HCT116 (cell line): ENCODE measurements around the gene FTO. TPM values are rescaled to one million over a fixed set of nuclear protein-coding genes. Genes with fewer than 3 reads are reported as not detected.

ENCODE experiments used
- ATAC-seq: fragments of 200-7000 bp; cut with Tn5 transposase; 2 replicates; pipeline ENCODE4 v1.9.1; 2020; ENCODE audit warnings: mild to moderate bottlenecking, moderate library complexity
- BruUV-seq: library from RNA; stranded (reverse); fragments of 400-500 nt; replicated peaks from 2 replicates; lab custom pipeline; 2021; lab: Mats Ljungman, UMichigan
- CTCF ChIA-PET: fragments of 300-600 bp; sonication (Branson Sonifier 250); formaldehyde crosslinking; loops from one replicate; lab custom pipeline; 2021; ENCODE audit warnings: antibody characterized with exemption; lab: Charles Lee
- POLR2A ChIA-PET: fragments of 300-600, 350-600 bp; sonication (Branson Sonifier 250); formaldehyde crosslinking; loops from one replicate; lab custom pipeline; 2021; ENCODE audit warnings: antibody characterized with exemption; lab: Charles Lee
- RAD21 ChIA-PET, 2 experiments: fragments of 300-600 bp; sonication (Branson Sonifier 250); formaldehyde crosslinking; loops; one replicate each; lab custom pipeline; 2023; ENCODE audit warnings: low total read pairs in 2 of 2; ENCODE audit not compliant: uncharacterized antibody in 2 of 2, unreplicated experiment in 2 of 2, low non-redundant PET in 1 of 2; lab: Charles Lee
- DNase-seq: peaks from one replicate; pipeline ENCODE4 v3.0.0-alpha.2; 2010; ENCODE audit warnings: low read depth, low spot score
- H2AFZ ChIP-seq: fragments of 200-600 bp; shearing (Covaris generic), sonication (generic); 2 replicates; pipeline ENCODE4 v1.6.1; 2017; ENCODE audit warnings: low read depth, mixed run types, mixed read lengths, antibody characterized with exemption, low read length; ENCODE audit not compliant: poor library complexity, severe bottlenecking
- H3K27ac ChIP-seq: 2 replicates; pipeline ENCODE4 v1.5.1; 2012; ENCODE audit warnings: low read depth, low read length
- H3K27me3 ChIP-seq: fragments of 200-600 bp; sonication (generic); 2 replicates; pipeline ENCODE4 v1.6.1; 2016; ENCODE audit warnings: mixed run types, low read length, mixed read lengths; ENCODE audit not compliant: insufficient read depth
- H3K36me3 ChIP-seq, 2 experiments: fragments of 200-500 bp in 1 of 2; fragments of 200-600 bp in 1 of 2; sonication (Bioruptor generic) in 1 of 2; sonication (generic) in 1 of 2; 2 replicates each; pipeline versions ENCODE4 v1.5.1 to v1.6.1; 2014 to 2016; ENCODE audit warnings: low read length in 2 of 2, inconsistent platforms in 1 of 2, mixed read lengths in 1 of 2, mixed run types in 1 of 2; ENCODE audit not compliant: insufficient read depth in 2 of 2, control insufficient read depth in 1 of 2
- H3K4me1 ChIP-seq, 2 experiments: fragments of 200-600 bp in 1 of 2; sonication (generic) in 1 of 2; 2 replicates each; pipeline versions ENCODE4 v1.5.1 to v1.6.1; 2012 to 2017; ENCODE audit warnings: low read length in 2 of 2, inconsistent platforms in 1 of 2, mild to moderate bottlenecking in 1 of 2, mixed read lengths in 1 of 2, mixed run types in 1 of 2, moderate library complexity in 1 of 2; ENCODE audit not compliant: insufficient read depth in 2 of 2, control insufficient read depth in 1 of 2
- H3K4me2 ChIP-seq: fragments of 200-600 bp; sonication (generic); 2 replicates; pipeline ENCODE4 v1.6.1; 2017; ENCODE audit warnings: mixed run types, low read length, mixed read lengths
- H3K4me3 ChIP-seq, 2 experiments: fragments of 200-600 bp in 1 of 2; sonication (generic) in 1 of 2; replicated peaks in 1 of 2; 2 replicates each; pipeline ENCODE4 v1.5.1; 2011 to 2016; ENCODE audit warnings: low read length in 2 of 2, control low read depth in 1 of 2, low read depth in 1 of 2, mild to moderate bottlenecking in 1 of 2, mixed read lengths in 1 of 2, mixed run types in 1 of 2
- H3K79me2 ChIP-seq: fragments of 200-600 bp; sonication (generic); 2 replicates; pipeline ENCODE4 v1.6.1; 2017; ENCODE audit warnings: mild to moderate bottlenecking, mixed run types, low read length, moderate library complexity, mixed read lengths; ENCODE audit not compliant: insufficient read depth
- H3K9ac ChIP-seq: fragments of 200-600 bp; sonication (generic); 2 replicates; pipeline ENCODE4 v1.6.1; 2016; ENCODE audit warnings: low read length, mixed read lengths
- H3K9me2 ChIP-seq: fragments of 200-600 bp; sonication (generic), shearing (Covaris generic); 2 replicates; pipeline ENCODE4 v1.6.1; 2017; ENCODE audit warnings: mixed run types, mild to moderate bottlenecking, moderate library complexity; ENCODE audit not compliant: insufficient read depth
- H3K9me3 ChIP-seq, 2 experiments: fragments of 200-500 bp in 1 of 2; fragments of 200-600 bp in 1 of 2; sonication (Bioruptor generic) in 1 of 2; sonication (generic) in 1 of 2; 2 replicates each; pipeline ENCODE4 v1.6.1; 2014 to 2017; ENCODE audit warnings: low read length in 2 of 2, mixed read lengths in 2 of 2, inconsistent platforms in 1 of 2, low read depth in 1 of 2, mild to moderate bottlenecking in 1 of 2, mixed run types in 1 of 2, moderate library complexity in 1 of 2; ENCODE audit not compliant: control insufficient read depth in 1 of 2, insufficient read depth in 1 of 2
- H4K20me1 ChIP-seq: fragments of 200-600 bp; sonication (generic), shearing (Covaris generic); 2 replicates; pipeline ENCODE4 v1.6.1; 2017; ENCODE audit warnings: mixed run types, mild to moderate bottlenecking, moderate library complexity; ENCODE audit not compliant: insufficient read depth
- CBX3 ChIP-seq: IDR thresholded peaks from 2 replicates; pipeline ENCODE4 v1.6.1; 2012; ENCODE audit warnings: low read depth
- CEBPB ChIP-seq: IDR thresholded peaks from 2 replicates; pipeline ENCODE4 v1.6.1; 2012; ENCODE audit warnings: low read depth
- CTCF ChIP-seq, 3 experiments: fragments of 200-600 bp in 1 of 3; sonication (generic) in 1 of 3; IDR thresholded peaks in 2 of 3; conservative IDR thresholded peaks in 1 of 3; 2 replicates each; pipeline ENCODE4 v1.5.1; 2012 to 2017; ENCODE audit warnings: low read depth in 2 of 3, low read length in 2 of 3, antibody characterized with exemption in 1 of 3, borderline replicate concordance in 1 of 3, control low read depth in 1 of 3, mild to moderate bottlenecking in 1 of 3, mixed read lengths in 1 of 3, mixed run types in 1 of 3, moderate library complexity in 1 of 3; ENCODE audit not compliant: insufficient read depth in 1 of 3
- EGR1 ChIP-seq: IDR thresholded peaks from 2 replicates; pipeline ENCODE4 v1.6.1; 2012; ENCODE audit warnings: low read depth
- JUND ChIP-seq: IDR thresholded peaks from 2 replicates; pipeline ENCODE4 v1.6.1; 2012
- POLR2AphosphoS5 ChIP-seq: IDR thresholded peaks from 2 replicates; pipeline ENCODE4 v1.6.1; 2011; ENCODE audit warnings: mild to moderate bottlenecking, low read depth, low read length, moderate library complexity
- REST ChIP-seq: IDR thresholded peaks from 2 replicates; pipeline ENCODE4 v1.6.1; 2012; ENCODE audit warnings: low read depth
- SIN3A ChIP-seq: IDR thresholded peaks from 2 replicates; pipeline ENCODE4 v1.6.1; 2012; ENCODE audit warnings: low read depth
- SRF ChIP-seq: IDR thresholded peaks from 2 replicates; pipeline ENCODE4 v1.6.1; 2012; ENCODE audit warnings: low read depth
- TCF7L2 ChIP-seq: IDR thresholded peaks from 2 replicates; pipeline ENCODE4 v1.7.0; 2011; ENCODE audit warnings: borderline replicate concordance, inconsistent platforms; ENCODE audit not compliant: insufficient read depth, insufficient read length; ENCODE audit errors: extremely low read depth
- ZBTB33 ChIP-seq: IDR thresholded peaks from 2 replicates; pipeline ENCODE4 v1.6.1; 2011; ENCODE audit warnings: mild to moderate bottlenecking, low read length, moderate library complexity; ENCODE audit not compliant: insufficient replicate concordance; ENCODE audit errors: extremely low read depth
- ZFX ChIP-seq: fragments of 450-650 bp; IDR thresholded peaks from 2 replicates; pipeline ENCODE4 v1.6.1; 2017
- ZNF274 ChIP-seq: fragments of 200-500 bp; sonication (Bioruptor generic); IDR thresholded peaks from 2 replicates; pipeline ENCODE4 v1.6.1; 2014; ENCODE audit warnings: mild to moderate bottlenecking, low read depth, low read length, inconsistent platforms
- intact Hi-C: fragments of 100-400 bp; cut with micrococcal nuclease; formaldehyde crosslinking; loops from 2 replicates; pipeline ENCODE4 v1.10.0; 2022
- total RNA-seq: library from RNA; stranded (reverse); gene quantifications from one replicate; pipeline ENCODE4 v1.2.1, GENCODE V29; 2021; ENCODE audit not compliant: unreplicated experiment

FTO gene
- total RNA-seq, 1 experiment from 2014 or later = 55.2 TPM

GRCh38 chr16:53937161-53937880 is 233.4 kb downstream of the FTO start:
- no peaks in the 10 kb centered on the region for H3K27me3 ChIP-seq
- H3K4me1 ChIP-seq = no peaks in the 10 kb centered on the region
- H3K9me3 ChIP-seq = no peaks in the 10 kb centered on the region
- no TSS peak for BruUV-seq
- H2AFZ ChIP-seq = no peak overlapping the region
- TF ChIP-seq EGR1 (no peak), CBX3 (no peak), ZBTB33 (no peak), SIN3A (no peak), CTCF (IDR thresholded peaks at IDR 0.05 in 2 of 3, conservative IDR thresholded peaks at IDR 0.05 in 1 of 3; ENCODE audit: borderline replicate concordance in 1 of 3, insufficient read depth in 1 of 3, low read depth in 2 of 3, low read length in 2 of 3) (no peak), JUND (no peak), REST (no peak), POLR2AphosphoS5 (no peak), TCF7L2 (no peak), CEBPB (no peak), SRF (no peak), ZNF274 (no peak), ZFX (no peak)
- TF ChIP-seq, all 23 proteins: peak for 0
- no peak for ATAC-seq
- ChIA-PET RAD21 (no interaction called here), POLR2A (no interaction called here), CTCF (no interaction called here)
- Histone ChIP-seq H3K9me2 (no peaks in the 10 kb centered on the region), H3K79me2 (no peaks in the 10 kb centered on the region), H3K4me2 (no peak overlapping the region), H3K36me3 (no peaks in the 10 kb centered on the region), H3K9ac (no peak overlapping the region), H3K4me3 (no peak overlapping the region), H3K27ac (no peak overlapping the region), H4K20me1 (no peaks in the 10 kb centered on the region)
- no peak for DNase-seq
- intact Hi-C loops = no loop called here
